DMS 273 (cell line): Measurements from ENCODE around the gene TPCN1.

ENCODE experiments used
- DNase-seq: peaks from one replicate; lab custom pipeline; 2025; ENCODE audit not compliant: unreplicated experiment; lab: John Stamatoyannopoulos, UW

The TPCN1 gene

GRCh38 chr12:113221181-113221996 is at the start of gene TPCN1:
TPCN1 (plus strand) TSS chr12:113221464; CDS start chr12:113226853, 5,389 bp downstream.
- peak; percentile 99 for DNase-seq

- DNase-seq, result no peak
Observed at GRCh38 chr12:113171543-113171942, 49.7 kb upstream of the TPCN1 start.

- DNase-seq, result no peak
Observed at GRCh38 chr12:113172185-113172584, 49.1 kb upstream of the TPCN1 start.

- DNase-seq, result no peak
Observed at GRCh38 chr12:113173081-113173698, 48.1 kb upstream of the TPCN1 start.

GRCh38 chr12:113174461-113175384 is 46.5 kb upstream of the TPCN1 start:
- peak; percentile 79 for DNase-seq

- no peak for DNase-seq
Observed at GRCh38 chr12:113179023-113179422, 42.2 kb upstream of the TPCN1 start.

GRCh38 chr12:113180333-113180732 is 40.9 kb upstream of the TPCN1 start:
- DNase-seq, result no peak

GRCh38 chr12:113181975-113182374 is 39.3 kb upstream of the TPCN1 start:
- no peak for DNase-seq

GRCh38 chr12:113183030-113183589 is 38.2 kb upstream of the TPCN1 start:
- DNase-seq, result no peak

GRCh38 chr12:113184098-113184899 is 37.0 kb upstream of the TPCN1 start:
- DNase-seq, result peak; percentile 80

GRCh38 chr12:113184900-113185179 is 36.4 kb upstream of the TPCN1 start:
- peak; percentile 90 for DNase-seq

- peak; percentile 87 for DNase-seq
Observed at GRCh38 chr12:113185180-113186032, 35.9 kb upstream of the TPCN1 start, which contains the start of the genes DDX54 and RITA1. DDX54 (minus strand) TSS chr12:113185478; CDS start chr12:113185451, 27 bp downstream. RITA1 (plus strand) TSS chr12:113185721; CDS start chr12:113186747, 1,026 bp downstream.

- DNase-seq, result peak; percentile 65
Observed at GRCh38 chr12:113186033-113186365, 35.3 kb upstream of the TPCN1 start.

GRCh38 chr12:113186666-113187325 is 34.5 kb upstream of the TPCN1 start:
- no peak for DNase-seq

- DNase-seq, result no peak
Observed at GRCh38 chr12:113189361-113189760, 31.9 kb upstream of the TPCN1 start.

- peak; percentile 57 for DNase-seq
Observed at GRCh38 chr12:113190761-113191160, 30.5 kb upstream of the TPCN1 start.

- DNase-seq, result no peak
Observed at GRCh38 chr12:113191227-113191626, 30.0 kb upstream of the TPCN1 start.

GRCh38 chr12:113194971-113195391 is 26.3 kb upstream of the TPCN1 start:
- no peak for DNase-seq

- DNase-seq, result no peak
Observed at GRCh38 chr12:113195598-113195997, 25.7 kb upstream of the TPCN1 start.
